ENCODE measurements around the gene CDC5L. TPM values are rescaled to one million over a fixed set of nuclear protein-coding genes. Genes with fewer than 3 reads are reported as not detected.
A peak's percentile ranks its signal among the peaks of the same experiment; 100 is the strongest.

CDC5L gene
- total and polyA plus RNA-seq, 2 experiments from 2014 or later = 15.9 to 20.4 TPM

- H3K9me3 ChIP-seq (ENCODE audit: low read depth) = no peaks in the 10 kb centered on the region
- H3K4me3 ChIP-seq = no peak overlapping the region
- peaks cover 6% of the 10 kb centered on the region; the same call in 1 of the 2 replicates for H3F3A ChIP-seq (ENCODE audit: insufficient read depth)
- H3K9ac ChIP-seq = no peak overlapping the region
- DNase-seq = no peak
- H3K36me3 ChIP-seq (ENCODE audit: low read depth) = peaks cover 60% of the 10 kb centered on the region
- no peak overlapping the region for H2AFZ ChIP-seq
- TF ChIP-seq EZH2phosphoT487 (IDR thresholded peaks at IDR 0.05; ENCODE audit: insufficient read depth, low read depth) = no peak
- no peak for TF ChIP-seq EZH2 (IDR thresholded peaks at IDR 0.05; ENCODE audit: insufficient read depth, poor library complexity, severe bottlenecking)
- no peak overlapping the region for H3K27ac ChIP-seq
- H3K4me1 ChIP-seq (ENCODE audit: insufficient read depth) = peaks cover 3% of the 10 kb centered on the region; the same call in 1 of the 2 replicates
- in situ Hi-C loops (cut with MboI) = no loop called here
- H3K9me2 ChIP-seq (ENCODE audit: insufficient read depth) = no peaks in the 10 kb centered on the region
- H3K4me2 ChIP-seq (ENCODE audit: unreplicated experiment) = no peak overlapping the region
- H4K20me1 ChIP-seq (ENCODE audit: insufficient read depth) = no peaks in the 10 kb centered on the region
- H3K27me3 ChIP-seq (replicated peaks; ENCODE audit: insufficient read depth) = no peaks in the 10 kb centered on the region
- H3K79me2 ChIP-seq (ENCODE audit: insufficient read depth) = peaks cover 30% of the 10 kb centered on the region
These were observed 35.8 kb downstream of the CDC5L start for GRCh38 chr6:44423306-44423705.

GRCh38 chr6:44425951-44426350 is 38.4 kb downstream of the CDC5L start:
- H3K9me2 ChIP-seq (ENCODE audit: insufficient read depth) = no peaks in the 10 kb centered on the region
- no peaks in the 10 kb centered on the region for H3K27me3 ChIP-seq (replicated peaks; ENCODE audit: insufficient read depth)
- H3K9ac ChIP-seq = no peak overlapping the region
- TF ChIP-seq EZH2 (IDR thresholded peaks at IDR 0.05; ENCODE audit: insufficient read depth, poor library complexity, severe bottlenecking) (no peak), EZH2phosphoT487 (IDR thresholded peaks at IDR 0.05; ENCODE audit: insufficient read depth, low read depth) (no peak)
- no peak overlapping the region for H2AFZ ChIP-seq
- 95 to 96% methylated on average over 6 of the region's 6 CpGs for WGBS, 2 experiments (ENCODE audit: low coverage in 1 of 2, low lambda C conversion rate in 2 of 2, missing lambda C conversion rate in 2 of 2)
- DNase-seq = no peak
- H3K36me3 ChIP-seq (ENCODE audit: low read depth) = peaks cover 55% of the 10 kb centered on the region
- H3F3A ChIP-seq (ENCODE audit: insufficient read depth) = peaks cover 19% of the 10 kb centered on the region
- no peak overlapping the region for H3K27ac ChIP-seq
- no peak overlapping the region for H3K4me2 ChIP-seq (ENCODE audit: unreplicated experiment)
- 0 out of 2 replicates have a peak, but pooled peaks cover 11% of the 10 kb centered on the region for H3K79me2 ChIP-seq (ENCODE audit: insufficient read depth)
- no peaks in the 10 kb centered on the region for H4K20me1 ChIP-seq (ENCODE audit: insufficient read depth)
- H3K4me3 ChIP-seq = no peak overlapping the region
- in situ Hi-C loops (cut with MboI) = no loop called here
- peaks cover 8% of the 10 kb centered on the region; the same call in 1 of the 2 replicates for H3K4me1 ChIP-seq (ENCODE audit: insufficient read depth)
- H3K9me3 ChIP-seq (ENCODE audit: low read depth) = no peaks in the 10 kb centered on the region

- peak overlapping the region; percentile 26 for H3K27ac ChIP-seq
These were observed 41.2 kb downstream of the CDC5L start for GRCh38 chr6:44428682-44429081.

GRCh38 chr6:44430326-44430725 is 42.8 kb downstream of the CDC5L start:
- Histone ChIP-seq H2AFZ (no peak overlapping the region), H3K9ac (no peak overlapping the region), H3K4me1 (ENCODE audit: insufficient read depth) (peaks cover 18% of the 10 kb centered on the region), H3K9me2 (ENCODE audit: insufficient read depth) (no peaks in the 10 kb centered on the region), H4K20me1 (ENCODE audit: insufficient read depth) (no peaks in the 10 kb centered on the region), H3K79me2 (ENCODE audit: insufficient read depth) (peaks cover 20% of the 10 kb centered on the region; the same call in 1 of the 2 replicates), H3K4me3 (no peak overlapping the region), H3K9me3 (ENCODE audit: low read depth) (no peaks in the 10 kb centered on the region), H3K27me3 (replicated peaks; ENCODE audit: insufficient read depth) (no peaks in the 10 kb centered on the region), H3K27ac (no peak overlapping the region), H3K36me3 (ENCODE audit: low read depth) (peaks cover 25% of the 10 kb centered on the region), H3K4me2 (ENCODE audit: unreplicated experiment) (no peak overlapping the region), H3F3A (ENCODE audit: insufficient read depth) (peaks cover 19% of the 10 kb centered on the region)
- 79% methylated on average over 2 of the region's 2 CpGs for WGBS, 2 experiments (ENCODE audit: low coverage in 1 of 2, low lambda C conversion rate in 2 of 2, missing lambda C conversion rate in 2 of 2)
- in situ Hi-C loops (cut with MboI) = no loop called here
- no peak for TF ChIP-seq EZH2phosphoT487 (IDR thresholded peaks at IDR 0.05; ENCODE audit: insufficient read depth, low read depth)
- TF ChIP-seq EZH2 (IDR thresholded peaks at IDR 0.05; ENCODE audit: insufficient read depth, poor library complexity, severe bottlenecking) = no peak
- no peak for DNase-seq

More at GRCh38 chr6:44428682-44429081, 41.2 kb downstream of the CDC5L start:
- Histone ChIP-seq H3K4me2 (ENCODE audit: unreplicated experiment) (no peak overlapping the region), H3F3A (ENCODE audit: insufficient read depth) (peaks cover 19% of the 10 kb centered on the region), H3K4me3 (no peak overlapping the region), H4K20me1 (ENCODE audit: insufficient read depth) (no peaks in the 10 kb centered on the region), H3K9me3 (ENCODE audit: low read depth) (no peaks in the 10 kb centered on the region), H3K79me2 (ENCODE audit: insufficient read depth) (0 out of 2 replicates have a peak, but pooled peaks cover 3% of the 10 kb centered on the region), H3K4me1 (ENCODE audit: insufficient read depth) (peaks cover 18% of the 10 kb centered on the region), H3K9me2 (ENCODE audit: insufficient read depth) (no peaks in the 10 kb centered on the region), H3K36me3 (ENCODE audit: low read depth) (peaks cover 37% of the 10 kb centered on the region), H3K9ac (peak overlapping the region; percentile 36; the same call in 1 of the 2 replicates), H2AFZ (no peak overlapping the region), H3K27me3 (replicated peaks; ENCODE audit: insufficient read depth) (no peaks in the 10 kb centered on the region)
- 32 to 36% methylated on average over 3 of the region's 3 CpGs for WGBS, 2 experiments (ENCODE audit: low coverage in 1 of 2, low lambda C conversion rate in 2 of 2, missing lambda C conversion rate in 2 of 2)
- TF ChIP-seq EZH2 (IDR thresholded peaks at IDR 0.05; ENCODE audit: insufficient read depth, poor library complexity, severe bottlenecking) = no peak
- no peak for TF ChIP-seq EZH2phosphoT487 (IDR thresholded peaks at IDR 0.05; ENCODE audit: insufficient read depth, low read depth)
- DNase-seq = peak; percentile 70
- in situ Hi-C loops (cut with MboI) = no loop called here

Measured in GM23248 (cell line).